RWPE2 (cell line): Measurements from ENCODE around the gene NPM1.

Source experiments
- ATAC-seq: fragments of 200-7000 bp; cut with Tn5 transposase; 3 replicates; pipeline ENCODE4 v1.9.1; 2021; ENCODE audit warnings: low read depth
- DNase-seq: peaks from one replicate; pipeline ENCODE4 v3.0.0-alpha.2; 2020; ENCODE audit warnings: low spot score
- H3K27ac ChIP-seq: fragments of 450-650 bp; 2 replicates; pipeline ENCODE4 v1.5.1; 2017; ENCODE audit warnings: mild to moderate bottlenecking; ENCODE audit not compliant: poor library complexity, severe bottlenecking
- H3K27me3 ChIP-seq: fragments of 250-450 bp; sonication (Bioruptor Pico); 2 replicates; pipeline ENCODE4 v1.5.1; 2021; ENCODE audit warnings: mild to moderate bottlenecking, moderate library complexity; ENCODE audit not compliant: insufficient read depth, poor library complexity, severe bottlenecking
- H3K36me3 ChIP-seq: fragments of 250-450 bp; sonication (Bioruptor Pico); 2 replicates; pipeline ENCODE4 v1.5.1; 2020; ENCODE audit warnings: low read depth, mild to moderate bottlenecking, moderate library complexity
- H3K4me1 ChIP-seq: fragments of 250-450 bp; sonication (Bioruptor Pico); 2 replicates; pipeline ENCODE4 v1.5.1; 2021; ENCODE audit warnings: mild to moderate bottlenecking, moderate library complexity; ENCODE audit not compliant: insufficient read depth, poor library complexity, severe bottlenecking
- H3K4me3 ChIP-seq: fragments of 250-450 bp; sonication (Bioruptor Pico); 2 replicates; pipeline ENCODE4 v1.5.1; 2021; ENCODE audit warnings: mild to moderate bottlenecking, moderate library complexity; ENCODE audit not compliant: severe bottlenecking
- H3K9me3 ChIP-seq: fragments of 250-450 bp; sonication (Bioruptor Pico); 2 replicates; pipeline ENCODE4 v1.5.1; 2021; ENCODE audit warnings: mild to moderate bottlenecking, moderate library complexity; ENCODE audit not compliant: severe bottlenecking
- TF ChIP-seq, protein P1 (sequence below): fragments of 450-650 bp; IDR thresholded peaks from one replicate; pipeline ENCODE4 v1.5.1; 2017; ENCODE audit warnings: mild to moderate bottlenecking, moderate library complexity; ENCODE audit not compliant: poor library complexity, severe bottlenecking

Gene NPM1

GRCh38 chr5:171421331-171422262, 33.9 kb downstream of the NPM1 start:
- H3K27ac ChIP-seq = no peak overlapping the region
- no peaks in the 10 kb centered on the region for H3K36me3 ChIP-seq
- TF ChIP-seq, protein P1, sequence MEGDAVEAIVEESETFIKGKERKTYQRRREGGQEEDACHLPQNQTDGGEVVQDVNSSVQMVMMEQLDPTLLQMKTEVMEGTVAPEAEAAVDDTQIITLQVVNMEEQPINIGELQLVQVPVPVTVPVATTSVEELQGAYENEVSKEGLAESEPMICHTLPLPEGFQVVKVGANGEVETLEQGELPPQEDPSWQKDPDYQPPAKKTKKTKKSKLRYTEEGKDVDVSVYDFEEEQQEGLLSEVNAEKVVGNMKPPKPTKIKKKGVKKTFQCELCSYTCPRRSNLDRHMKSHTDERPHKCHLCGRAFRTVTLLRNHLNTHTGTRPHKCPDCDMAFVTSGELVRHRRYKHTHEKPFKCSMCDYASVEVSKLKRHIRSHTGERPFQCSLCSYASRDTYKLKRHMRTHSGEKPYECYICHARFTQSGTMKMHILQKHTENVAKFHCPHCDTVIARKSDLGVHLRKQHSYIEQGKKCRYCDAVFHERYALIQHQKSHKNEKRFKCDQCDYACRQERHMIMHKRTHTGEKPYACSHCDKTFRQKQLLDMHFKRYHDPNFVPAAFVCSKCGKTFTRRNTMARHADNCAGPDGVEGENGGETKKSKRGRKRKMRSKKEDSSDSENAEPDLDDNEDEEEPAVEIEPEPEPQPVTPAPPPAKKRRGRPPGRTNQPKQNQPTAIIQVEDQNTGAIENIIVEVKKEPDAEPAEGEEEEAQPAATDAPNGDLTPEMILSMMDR = no peak
- ATAC-seq (no peak), DNase-seq (peak; percentile 68)
- H3K4me3 ChIP-seq = no peak overlapping the region
- no peaks in the 10 kb centered on the region for H3K9me3 ChIP-seq
- H3K4me1 ChIP-seq = no peaks in the 10 kb centered on the region
- peaks cover 18% of the 10 kb centered on the region for H3K27me3 ChIP-seq

DNA sequence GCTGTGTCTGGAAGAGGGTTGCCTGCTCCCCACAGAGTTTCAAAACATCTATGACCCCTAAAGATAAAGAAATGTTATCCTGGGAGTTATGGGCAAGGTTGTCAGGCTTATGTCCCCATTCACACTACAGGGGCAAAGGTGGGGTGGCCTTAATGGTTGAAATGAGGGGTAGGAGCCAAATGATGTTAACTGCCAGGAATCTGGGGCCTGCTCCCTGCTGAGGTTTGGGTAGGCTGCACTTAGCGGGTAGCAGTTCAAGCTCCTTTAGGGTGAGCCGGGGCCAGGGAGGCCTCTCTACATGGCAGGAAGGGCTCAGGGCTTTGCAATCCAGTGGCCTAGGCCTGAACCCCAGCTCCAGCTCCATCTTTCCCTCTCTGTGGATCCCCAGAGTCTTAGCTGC, 34.8 kb downstream of the NPM1 start:
- TF ChIP-seq, protein P1 = no peak
- peaks cover 18% of the 10 kb centered on the region for H3K27me3 ChIP-seq
- H3K27ac ChIP-seq = no peak overlapping the region
- no peak overlapping the region for H3K4me3 ChIP-seq
- no peak for DNase-seq
- ATAC-seq = no peak
- no peaks in the 10 kb centered on the region for H3K9me3 ChIP-seq
- no peaks in the 10 kb centered on the region for H3K4me1 ChIP-seq
- H3K36me3 ChIP-seq = no peaks in the 10 kb centered on the region

DNA sequence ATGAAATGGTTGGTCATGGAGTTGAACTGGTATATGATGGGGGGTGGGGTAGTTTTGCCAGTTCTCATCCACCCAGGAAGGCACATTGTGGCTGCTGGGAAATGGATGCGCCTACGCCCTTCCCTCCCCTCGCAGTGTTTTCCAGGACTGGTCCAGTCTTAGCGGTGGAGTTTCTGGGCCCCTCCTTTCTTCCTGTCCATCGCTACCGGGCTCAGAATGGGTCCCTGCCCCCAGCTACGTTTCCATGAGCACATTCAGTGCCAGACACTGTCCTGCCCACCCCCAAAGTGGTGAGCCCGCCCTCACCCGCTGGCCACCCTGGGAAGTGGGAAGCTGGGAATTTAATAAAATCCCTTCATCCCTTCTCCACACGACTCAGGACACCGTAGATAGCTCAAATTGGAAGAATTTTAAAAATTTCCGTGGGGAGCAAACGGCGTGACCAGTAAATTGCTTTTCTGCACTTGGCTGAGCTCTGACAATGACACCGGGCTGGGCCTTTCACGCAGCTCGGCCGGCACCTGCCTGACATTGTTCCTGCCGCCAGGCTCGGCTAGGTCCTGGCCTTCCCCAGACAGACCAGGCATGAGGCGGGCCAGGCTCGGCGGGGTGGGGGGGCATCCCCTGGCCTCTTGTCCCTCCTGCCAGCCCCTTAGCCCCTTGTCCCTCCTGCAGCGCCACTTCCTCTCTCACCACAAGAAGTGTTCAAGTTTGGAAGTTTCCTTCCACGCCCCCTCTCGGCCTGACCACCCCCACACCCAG, 35.4 kb downstream of the NPM1 start:
- Histone ChIP-seq H3K9me3 (no peaks in the 10 kb centered on the region), H3K36me3 (no peaks in the 10 kb centered on the region), H3K4me1 (no peaks in the 10 kb centered on the region), H3K27me3 (peaks cover 18% of the 10 kb centered on the region), H3K27ac (no peak overlapping the region), H3K4me3 (no peak overlapping the region)
- DNase-seq = peak; percentile 49
- TF ChIP-seq, protein P1 = no peak
- ATAC-seq = no peak

DNA sequence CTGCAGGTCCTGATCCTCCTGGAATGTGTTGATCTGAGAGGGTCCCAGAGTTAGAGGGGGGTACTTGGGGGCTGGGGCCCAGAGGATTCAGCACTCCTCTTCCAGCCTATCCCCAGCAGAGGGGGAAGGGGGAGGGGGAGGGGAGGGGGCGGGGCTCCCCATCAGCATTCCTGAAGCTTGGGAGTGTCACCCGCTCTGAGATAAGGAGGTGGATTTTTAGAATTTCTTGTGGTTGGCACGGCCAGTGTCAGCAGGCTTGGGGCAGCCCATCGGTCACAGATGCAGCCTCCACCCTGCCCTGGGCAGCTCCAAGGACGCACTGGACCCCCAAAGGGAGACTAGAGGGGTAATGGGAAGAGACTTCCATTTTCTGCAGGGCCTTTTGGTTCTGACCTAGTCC, 37.1 kb downstream of the NPM1 start:
- no peaks in the 10 kb centered on the region for H3K9me3 ChIP-seq
- H3K4me1 ChIP-seq = no peaks in the 10 kb centered on the region
- peaks cover 12% of the 10 kb centered on the region for H3K27me3 ChIP-seq
- H3K4me3 ChIP-seq = no peak overlapping the region
- H3K36me3 ChIP-seq = no peaks in the 10 kb centered on the region
- H3K27ac ChIP-seq = no peak overlapping the region
- DNase-seq = no peak
- ATAC-seq = no peak
- TF ChIP-seq, protein P1 = no peak
